HPDE6-E6E7 (cell line): Measurements from ENCODE around the gene NTSR1.

Experiments
- DNase-seq: peaks from one replicate; pipeline ENCODE4 v3.0.0; 2011; ENCODE audit warnings: missing footprints; ENCODE audit errors: extremely low spot score

Gene NTSR1

DNA sequence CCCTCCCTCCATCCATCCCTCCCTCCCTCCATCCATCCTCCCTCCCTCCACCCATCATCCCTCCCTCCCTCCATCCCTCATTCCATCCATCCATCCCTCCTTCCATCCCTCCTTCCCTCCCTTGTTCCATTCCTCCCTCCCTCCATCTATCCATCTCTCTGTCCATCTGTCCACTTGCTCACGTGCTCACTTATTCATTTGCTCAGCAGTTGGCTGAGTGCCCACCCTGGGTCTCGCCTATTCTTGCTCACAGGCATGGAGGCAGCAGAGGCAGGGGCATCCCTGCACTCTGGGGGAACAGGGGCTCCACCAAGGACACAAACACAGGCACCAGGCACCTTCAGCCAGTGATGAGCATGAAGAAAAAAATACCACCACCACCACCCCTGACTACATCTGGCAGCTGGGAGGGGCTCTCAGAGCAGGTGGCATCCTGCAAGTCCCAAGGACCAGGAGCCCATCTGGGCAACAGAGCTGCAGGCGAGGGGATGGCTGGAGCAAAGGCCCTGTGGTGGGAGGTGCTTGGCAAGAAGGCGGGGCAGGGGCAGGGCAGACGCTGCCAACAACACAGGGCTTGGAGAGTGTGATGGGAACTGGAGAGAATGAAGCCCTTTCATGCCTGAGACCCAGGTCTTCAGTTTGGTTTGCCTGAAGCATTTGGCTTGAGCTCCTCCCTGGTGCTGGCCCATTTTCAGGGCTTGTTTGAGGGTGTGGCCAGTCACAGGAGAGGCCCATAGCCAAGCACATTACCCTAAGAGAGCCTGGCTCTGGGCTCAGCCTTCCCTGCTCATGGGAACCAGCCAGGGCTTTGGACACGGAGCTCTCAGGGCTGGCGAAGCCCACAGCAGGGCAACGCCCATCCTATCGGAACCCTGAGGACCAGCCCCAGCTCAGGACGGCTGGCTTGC is 47.4 kb downstream of the NTSR1 start:
- no peak for DNase-seq

DNA sequence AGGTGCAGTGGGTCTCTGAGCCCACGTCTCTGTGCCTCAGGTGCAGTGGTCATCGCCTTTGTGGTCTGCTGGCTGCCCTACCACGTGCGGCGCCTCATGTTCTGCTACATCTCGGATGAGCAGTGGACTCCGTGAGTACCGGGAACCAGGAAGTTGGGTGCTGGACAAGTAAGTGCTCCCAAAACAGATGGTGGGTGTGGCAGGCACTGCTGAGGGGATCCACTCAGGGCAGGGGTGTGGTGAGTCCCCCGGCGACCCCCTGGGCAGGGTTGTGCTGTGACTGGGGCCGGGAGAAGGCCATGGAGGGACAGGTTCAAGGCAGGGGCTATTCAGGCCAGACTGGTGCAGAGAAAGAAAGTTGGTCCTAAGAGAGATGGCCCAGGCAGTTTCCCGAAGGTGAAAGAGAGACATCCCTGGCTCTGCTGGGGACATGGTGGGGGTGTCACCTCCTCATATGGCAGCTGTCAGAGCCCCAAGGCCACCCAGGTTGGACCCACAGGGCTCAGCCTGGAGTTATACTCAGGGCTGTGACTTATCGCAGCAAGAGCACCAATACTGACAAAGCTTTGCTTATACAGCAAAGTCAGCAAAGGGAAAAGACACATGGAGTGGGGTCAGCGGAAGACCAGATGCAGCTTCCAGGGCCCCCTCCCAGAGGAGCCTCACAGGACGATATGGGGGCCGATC is 49.7 kb downstream of the NTSR1 start:
- DNase-seq, result no peak

DNA sequence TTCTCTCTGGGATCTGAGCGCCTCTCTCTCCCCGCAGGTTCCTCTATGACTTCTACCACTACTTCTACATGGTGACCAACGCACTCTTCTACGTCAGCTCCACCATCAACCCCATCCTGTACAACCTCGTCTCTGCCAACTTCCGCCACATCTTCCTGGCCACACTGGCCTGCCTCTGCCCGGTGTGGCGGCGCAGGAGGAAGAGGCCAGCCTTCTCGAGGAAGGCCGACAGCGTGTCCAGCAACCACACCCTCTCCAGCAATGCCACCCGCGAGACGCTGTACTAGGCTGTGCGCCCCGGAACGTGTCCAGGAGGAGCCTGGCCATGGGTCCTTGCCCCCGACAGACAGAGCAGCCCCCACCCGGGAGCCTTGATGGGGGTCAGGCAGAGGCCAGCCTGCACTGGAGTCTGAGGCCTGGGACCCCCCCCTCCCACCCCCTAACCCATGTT is 51.4 kb downstream of the NTSR1 start:
- no peak for DNase-seq

DNA sequence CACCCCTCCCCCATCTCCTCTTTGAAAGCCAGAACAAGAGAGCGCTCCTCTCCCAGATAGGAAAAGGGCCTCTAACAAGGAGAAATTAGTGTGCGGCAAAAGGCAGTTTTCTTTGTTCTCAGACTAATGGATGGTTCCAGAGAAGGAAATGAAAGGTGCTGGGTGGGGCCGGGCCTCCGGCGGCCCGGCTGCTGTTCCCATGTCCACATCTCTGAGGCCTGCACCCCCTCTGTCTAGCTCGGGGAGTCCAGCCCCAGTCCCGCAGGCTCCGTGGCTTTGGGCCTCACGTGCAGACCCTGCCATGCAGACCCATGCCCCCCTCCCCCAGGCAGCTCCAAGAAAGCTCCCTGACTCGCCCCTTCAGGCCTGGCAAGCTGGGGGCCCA is 51.8 kb downstream of the NTSR1 start:
- DNase-seq, result no peak

DNA sequence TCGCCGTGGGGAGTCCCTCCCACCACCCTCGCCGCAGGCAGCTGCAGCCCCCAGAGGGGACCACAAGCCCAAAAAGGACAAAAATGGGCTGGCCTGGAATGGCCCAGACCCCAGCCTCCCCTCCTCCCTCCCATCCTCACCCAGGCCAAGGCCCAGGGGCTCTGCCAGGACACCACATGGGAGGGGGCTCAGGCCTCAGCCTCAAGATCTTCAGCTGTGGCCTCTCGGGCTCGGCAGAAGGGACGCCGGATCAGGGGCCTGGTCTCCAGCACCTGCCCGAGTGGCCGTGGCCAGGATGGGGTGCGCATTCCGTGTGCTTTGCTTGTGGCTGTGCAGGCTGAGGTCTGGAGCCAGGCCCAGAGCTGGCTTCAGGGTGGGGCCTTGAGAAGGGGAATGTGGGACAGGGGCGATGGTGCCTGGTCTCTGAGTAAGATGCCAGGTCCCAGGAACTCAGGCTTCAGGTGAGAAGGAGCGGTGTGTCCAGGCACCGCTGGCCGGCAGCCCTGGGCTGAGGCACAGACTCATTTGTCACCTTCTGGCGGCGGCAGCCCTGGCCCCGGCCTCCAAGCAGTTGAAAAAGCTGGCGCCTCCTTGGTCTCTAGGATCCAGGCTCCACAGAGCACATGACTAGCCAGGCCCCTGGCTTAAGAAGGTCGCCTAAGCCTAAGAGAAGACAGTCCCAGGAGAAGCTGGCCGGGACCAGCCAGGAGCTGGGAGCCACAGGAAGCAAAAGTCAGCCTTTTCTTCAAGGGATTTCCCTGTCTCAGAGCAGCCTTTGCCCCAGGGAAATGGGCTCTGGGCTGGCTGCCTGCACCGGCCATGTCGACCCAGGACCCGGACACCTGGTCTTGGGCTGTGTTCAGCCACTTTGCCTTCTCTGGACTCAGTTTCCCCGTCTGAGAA is 52.5 kb downstream of the NTSR1 start:
- no peak for DNase-seq

DNA sequence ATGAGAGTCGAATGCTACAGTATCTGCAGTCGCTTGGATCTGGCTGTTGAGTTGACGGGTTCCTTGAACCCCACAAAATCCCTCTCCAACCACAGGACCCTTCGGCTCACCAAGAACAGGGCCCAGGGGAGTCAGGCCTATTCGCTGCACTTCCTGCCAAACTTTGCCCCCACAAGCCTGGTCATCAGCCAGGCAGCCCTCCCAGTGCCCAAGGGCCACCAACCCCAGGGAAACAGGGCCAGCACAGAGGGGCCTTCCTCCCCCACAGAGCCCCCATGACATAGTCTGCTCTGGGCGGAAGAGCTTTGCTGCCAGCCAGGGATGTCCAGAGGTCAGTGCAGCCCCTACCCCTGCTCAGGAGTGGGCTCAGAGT is 53.1 kb downstream of the NTSR1 start:
- DNase-seq, result no peak

DNA sequence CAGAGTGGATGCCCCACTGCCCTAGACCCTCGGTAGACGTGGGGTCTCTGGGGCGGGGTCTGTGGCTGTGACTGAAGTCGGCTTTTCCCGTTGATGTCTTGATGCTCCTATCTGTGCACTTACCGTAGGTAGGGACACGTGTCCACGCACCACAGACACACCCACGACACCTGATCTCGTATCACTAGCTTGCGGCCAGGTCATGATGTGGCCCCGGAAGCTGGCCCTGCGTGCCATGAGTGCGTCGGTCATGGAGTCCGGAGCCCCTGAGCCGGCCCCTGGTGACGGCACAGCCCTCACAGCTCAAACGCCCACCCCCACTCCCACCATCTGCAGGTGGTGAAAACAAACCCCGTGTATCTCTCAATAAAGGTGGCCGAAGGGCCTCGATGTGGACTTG is 53.7 kb downstream of the NTSR1 start:
- no peak for DNase-seq

DNA sequence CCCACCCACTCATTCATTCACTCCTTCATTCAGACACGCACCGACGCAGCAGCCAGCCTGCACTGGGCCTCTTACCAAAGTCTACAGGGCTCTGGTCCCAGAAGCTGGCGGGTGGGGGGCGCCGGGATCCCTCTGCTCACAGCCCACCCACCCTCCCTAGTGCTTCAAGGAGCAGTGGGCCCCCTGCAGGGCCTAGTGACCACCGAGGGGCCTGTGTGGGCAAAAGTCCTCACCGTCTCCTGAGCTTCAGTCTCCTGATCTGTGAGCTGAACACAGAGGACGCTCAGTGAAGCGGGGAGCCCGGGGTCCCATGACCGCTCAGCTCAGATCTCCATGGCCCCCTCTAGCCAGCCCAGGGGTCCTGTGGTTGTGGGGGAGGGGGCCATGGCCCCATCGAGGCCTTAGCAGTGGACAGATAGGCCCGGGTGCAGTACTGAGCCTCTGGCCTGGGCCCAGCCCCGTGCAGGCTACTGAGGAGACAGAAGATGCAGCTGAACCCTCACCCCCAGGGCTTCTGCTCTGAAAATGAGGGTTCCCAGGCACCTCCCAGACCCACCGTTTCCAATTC is 54.2 kb downstream of the NTSR1 start:
- no peak for DNase-seq

DNA sequence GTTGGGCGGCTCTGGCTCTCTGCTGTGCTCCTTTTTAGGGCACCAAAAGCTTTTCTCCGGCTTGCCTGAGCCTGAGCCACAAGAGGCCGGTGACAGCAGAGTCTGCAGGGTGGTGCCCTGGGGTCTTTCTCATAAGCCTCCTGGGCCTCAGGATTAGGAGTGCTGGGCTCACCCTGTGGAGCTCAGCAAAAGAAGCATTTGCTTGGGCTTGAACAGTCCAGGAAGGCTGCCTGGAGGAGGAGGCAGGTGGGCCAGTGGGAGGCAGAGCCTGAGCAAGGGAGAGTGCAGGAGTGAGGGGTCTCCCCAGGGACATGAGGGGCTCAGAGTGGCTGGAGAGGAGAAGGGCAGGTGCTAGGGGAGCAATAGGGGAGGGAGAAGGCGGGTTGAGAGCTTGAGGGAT is 54.8 kb downstream of the NTSR1 start:
- no peak for DNase-seq

DNA sequence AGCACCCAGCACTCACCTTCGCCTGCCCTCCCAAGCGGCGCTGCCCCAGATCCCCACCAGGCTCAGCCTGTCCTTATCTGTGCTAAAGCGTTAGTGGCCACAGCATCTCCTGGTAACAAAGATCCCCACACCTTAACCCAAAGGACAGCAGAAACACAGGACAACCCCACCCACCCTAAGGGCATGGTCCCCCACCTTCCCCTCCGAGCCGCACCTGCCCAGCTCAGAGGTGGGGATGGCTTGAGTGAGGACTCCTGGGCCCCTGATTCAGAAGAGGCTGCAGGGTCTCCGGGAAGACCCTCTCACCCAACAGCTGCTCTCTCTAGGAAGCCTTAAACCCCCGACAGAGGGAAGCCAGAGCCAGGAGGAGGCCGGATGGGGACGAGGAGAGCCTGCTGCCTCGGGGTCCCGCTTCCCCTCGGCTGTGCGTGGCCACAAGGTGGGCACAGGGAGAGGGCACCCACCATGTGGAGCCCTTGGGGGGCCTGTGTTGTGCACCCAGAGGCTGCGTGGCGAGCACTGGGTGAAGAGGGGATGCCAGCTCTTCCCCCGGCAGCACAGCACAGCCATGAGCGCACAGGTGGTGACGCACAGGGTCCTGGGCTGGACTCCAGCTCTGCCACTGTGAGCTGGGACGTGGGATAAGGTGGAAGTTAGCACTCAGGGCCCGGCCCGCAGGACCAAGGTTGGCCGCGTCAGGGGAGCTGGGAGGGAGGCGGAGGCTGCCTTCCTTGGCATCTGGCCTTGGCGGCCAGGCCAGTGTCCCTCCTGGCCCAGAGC is 55.7 kb downstream of the NTSR1 start:
- no peak for DNase-seq

DNA sequence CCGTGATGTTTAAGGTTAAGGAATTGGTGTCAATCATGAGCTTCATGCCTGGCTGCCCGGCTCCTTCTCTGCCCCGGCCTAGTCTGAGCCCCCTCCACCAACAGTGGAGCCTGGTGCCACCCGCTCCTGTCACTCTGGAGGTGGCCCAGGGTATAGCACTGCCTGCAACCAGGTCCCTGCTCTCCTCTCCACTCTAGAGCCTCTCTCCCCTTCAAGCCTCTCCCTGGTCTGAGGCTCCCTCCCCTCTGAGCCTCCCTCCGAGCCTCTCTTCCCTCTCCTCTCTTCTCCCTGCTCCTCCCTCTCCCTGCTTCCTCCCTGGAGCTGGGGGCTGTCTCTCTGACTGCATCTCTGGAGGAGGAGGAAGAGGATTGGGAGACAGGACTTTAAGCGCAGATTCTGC is 56.4 kb downstream of the NTSR1 start:
- DNase-seq, result no peak

DNA sequence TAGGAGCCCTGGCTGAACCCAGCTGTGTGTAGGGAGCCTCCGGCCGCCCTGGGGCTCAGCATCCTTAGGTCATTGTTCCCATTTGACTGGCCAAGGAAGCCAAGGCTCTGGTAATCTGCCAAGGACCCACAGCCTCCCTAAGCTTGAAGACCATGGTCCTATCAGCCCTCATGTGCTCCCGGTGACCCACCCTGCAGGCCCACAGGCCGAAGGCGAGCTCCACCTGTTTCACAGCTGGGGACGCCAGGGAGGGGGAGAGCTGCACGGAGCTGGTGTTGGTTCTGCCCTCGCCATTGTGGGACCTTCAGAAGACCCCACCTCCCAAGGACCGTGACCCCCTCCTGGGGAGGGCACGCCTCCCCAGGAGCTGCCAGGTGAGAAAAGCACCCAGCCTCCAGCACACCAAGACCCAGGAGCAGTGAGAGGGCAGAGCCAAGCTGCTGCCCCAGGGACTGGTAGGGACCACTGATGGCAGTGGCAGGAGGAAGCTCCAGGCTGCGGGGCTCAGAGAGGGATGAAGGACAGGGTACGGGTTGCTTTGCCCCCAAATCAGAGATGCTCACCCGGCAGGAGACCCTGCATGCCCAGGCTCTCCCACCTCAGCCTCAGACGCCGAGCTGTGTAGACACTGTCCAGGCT is 56.9 kb downstream of the NTSR1 start:
- DNase-seq, result no peak

DNA sequence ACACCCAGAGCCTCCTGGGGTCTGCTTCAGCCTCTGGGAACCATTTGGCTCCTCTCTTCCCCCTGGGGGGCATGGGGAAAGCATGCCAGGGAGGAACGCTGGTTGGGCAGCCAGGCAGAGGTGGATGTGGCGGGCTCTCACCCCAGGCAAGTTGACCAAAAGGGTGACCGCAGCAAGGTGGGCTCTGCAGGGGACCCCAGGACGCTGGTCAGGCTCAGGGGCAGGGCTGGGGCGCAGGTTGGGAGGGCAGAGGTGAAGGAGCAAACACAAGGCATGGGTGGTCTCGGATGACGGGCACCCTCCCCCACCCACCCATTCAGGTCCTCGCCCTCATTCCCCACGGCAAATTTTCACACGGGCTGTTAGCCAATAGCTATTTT is 57.4 kb downstream of the NTSR1 start:
- no peak for DNase-seq

DNA sequence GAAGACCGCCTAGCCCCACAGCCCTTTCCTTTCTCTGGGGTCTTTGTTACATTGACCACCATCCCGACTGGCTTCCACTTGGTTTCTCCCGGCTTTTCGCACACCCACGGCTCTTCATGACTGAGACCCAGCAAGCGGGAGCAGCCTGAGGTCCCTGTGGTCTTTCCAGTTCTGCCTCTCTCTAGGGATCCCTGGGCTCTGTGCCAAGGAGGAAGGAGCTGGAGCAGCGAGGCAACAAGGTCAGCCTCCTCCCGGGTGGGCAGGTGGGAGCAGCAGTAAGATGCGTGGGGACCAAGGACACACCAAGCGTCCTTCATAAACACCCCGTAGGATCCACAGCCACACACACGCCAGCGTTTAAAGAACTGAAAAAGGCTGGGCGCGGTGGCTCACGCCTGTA is 58.1 kb downstream of the NTSR1 start:
- DNase-seq, result no peak

DNA sequence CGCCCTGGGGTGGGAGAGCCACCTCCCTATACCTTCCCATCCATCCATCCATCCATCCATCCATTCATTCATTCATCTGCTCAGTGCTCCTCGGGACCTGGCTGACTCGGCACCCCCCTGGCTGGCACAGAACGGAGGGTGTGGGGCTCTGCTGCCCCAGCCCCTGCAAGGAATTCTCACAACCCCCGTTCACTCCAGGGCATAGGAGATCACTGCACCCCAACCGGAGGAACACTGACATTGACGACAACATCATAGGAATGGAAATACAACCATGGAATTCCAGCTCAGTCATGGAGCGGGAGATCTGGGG is 59.6 kb downstream of the NTSR1 start:
- DNase-seq, result no peak

DNA sequence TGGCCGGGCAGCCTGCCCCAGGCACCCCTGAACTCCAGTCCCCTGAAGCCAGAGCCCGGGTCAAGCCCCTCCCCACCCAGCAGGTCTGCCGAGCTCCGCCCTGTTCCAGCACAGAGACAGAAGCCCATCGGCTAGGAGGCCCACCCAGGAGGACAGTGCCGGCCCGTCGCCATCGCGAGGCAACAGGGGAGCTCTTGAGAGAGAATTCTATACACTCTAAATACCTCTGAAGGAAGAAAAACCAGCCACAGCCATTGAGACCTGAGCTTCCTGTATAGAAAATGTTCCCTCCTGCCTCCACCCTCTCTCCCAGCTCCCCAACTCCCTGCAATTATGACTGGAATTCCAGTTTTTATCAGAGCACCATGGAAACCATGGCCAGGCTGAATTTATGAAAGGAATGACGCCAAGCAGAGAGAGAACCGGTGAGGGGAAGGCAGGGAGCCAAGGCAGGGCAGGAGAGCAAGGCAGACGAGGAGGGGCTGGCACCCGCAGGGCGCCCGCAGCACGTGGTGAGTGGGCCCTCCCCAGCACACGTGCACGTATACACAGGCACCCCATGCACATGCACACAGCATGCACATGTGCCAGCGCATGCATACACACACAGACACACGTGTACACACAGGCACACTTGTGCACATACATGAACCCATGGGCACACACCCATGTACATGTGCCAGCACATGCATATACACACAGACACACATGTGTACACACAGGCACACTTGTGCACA is 60.1 kb downstream of the NTSR1 start:
- DNase-seq, result no peak

DNA sequence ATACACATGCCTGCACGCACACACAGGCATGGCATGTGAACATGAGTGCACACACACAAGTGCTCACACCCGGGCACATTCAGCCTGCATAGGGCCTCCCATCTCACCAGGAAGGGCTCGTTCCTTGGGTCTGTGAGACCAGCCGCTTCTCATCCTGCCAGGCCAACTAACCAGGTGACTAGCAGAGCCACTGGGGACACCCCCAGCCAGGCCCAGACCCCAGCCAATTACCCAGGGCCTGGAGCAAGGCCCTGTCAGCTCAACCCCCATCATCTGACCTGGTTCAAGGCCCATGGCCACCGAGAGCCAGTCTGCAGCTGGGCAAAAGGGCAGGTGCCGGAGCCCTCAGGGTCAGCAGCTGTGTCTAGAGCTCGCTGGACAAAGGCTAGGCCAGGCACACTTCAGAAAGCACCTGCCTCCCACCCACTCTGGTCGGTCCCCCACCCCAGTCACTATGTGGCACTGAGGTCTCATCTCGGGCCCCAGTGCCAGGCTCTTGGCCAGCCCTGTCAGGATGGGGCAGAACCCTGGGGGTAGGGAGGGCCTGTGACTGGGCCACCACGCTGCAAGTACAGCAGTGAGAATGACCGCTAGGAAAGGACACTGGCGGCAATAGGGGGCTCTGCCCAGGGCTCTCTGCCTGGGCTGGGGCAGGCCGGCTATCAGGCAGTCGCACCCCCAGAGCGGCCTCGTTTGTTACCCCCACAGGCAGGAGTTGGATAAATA is 60.9 kb downstream of the NTSR1 start:
- DNase-seq, result no peak

DNA sequence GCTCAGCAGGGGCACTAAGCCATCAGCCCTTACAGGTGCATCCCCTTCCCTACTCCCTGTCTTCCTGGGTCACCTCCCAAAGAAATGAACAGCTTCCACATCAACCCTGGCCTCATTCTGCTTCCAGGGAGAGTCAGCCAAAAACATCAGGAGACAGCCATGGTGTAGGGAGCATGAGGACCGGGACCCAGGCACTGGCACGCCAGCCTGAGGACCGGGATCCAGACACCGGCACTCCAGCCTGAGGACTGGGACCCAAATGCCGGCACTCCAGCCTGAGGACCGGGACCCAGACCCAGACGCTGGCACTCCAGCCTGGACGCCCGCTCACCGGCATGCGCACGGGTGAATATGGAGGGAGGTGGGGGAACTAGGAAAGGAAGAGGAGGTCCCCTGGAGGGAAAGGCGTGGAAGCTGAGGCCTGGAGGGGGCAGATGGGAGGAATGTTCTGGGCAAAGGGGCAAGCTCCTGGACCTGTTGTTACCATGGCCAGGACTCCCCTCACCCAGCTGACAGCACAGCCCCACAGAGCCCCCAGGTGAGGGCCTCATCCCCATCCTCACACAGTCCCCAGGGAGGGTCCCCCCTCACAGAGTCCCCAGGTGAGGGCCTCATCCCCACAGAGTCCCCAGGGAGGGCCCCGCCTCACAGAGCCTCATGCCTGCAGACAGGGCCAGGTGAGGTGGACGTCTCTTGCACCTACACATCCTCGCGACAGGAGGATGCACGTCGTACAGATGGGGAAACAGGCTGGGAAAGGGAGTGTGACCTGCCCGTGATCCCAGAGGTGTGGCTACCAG is 61.7 kb downstream of the NTSR1 start:
- no peak for DNase-seq

DNA sequence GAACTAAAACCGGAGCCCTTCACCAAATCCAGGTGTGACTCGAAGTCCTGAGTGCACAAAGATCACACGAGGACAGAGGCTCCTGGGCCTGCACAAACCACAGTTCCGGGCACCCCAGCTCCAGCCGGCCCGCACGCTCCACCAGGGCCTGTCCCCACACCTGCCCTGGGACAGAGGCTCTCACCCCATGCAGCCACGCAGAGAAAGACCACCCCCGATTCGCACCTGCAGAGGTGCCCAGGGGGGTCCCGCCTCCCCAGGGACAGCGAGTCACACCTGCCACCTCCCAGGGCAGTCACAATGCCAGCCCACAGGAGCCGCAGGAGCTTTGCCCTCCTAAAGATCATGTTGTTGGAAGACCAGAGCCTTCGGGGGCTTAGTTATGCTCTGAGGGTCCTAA is 62.3 kb downstream of the NTSR1 start:
- DNase-seq, result no peak
